HEK293 (cell line): ENCODE measurements around the gene NLGN1.

Source experiments
- CTCF ChIA-PET: fragments of 350-600 bp; formaldehyde crosslinking; extraction: SDS; loops from one replicate; lab custom pipeline; 2021; ENCODE audit warnings: antibody characterized with exemption; lab: Yijun Ruan, JAX
- POLR2A ChIA-PET: fragments of 300-600 bp; formaldehyde crosslinking; extraction: SDS; loops from one replicate; lab custom pipeline; 2020; ENCODE audit warnings: antibody characterized with exemption, inconsistent platforms; lab: Yijun Ruan, JAX
- H3K27ac ChIP-seq: fragments of 200-500 bp; sonication (Bioruptor generic); 2 replicates; pipeline ENCODE4 v1.5.1; 2014; ENCODE audit warnings: low read depth, low read length, control low read depth, inconsistent platforms; ENCODE audit errors: extremely low read depth
- H3K36me3 ChIP-seq, 2 experiments: fragments of 200-500 bp in 1 of 2; sonication (Bioruptor generic) in 1 of 2; 1 replicate in 1 of 2; 2 replicates in 1 of 2; pipeline ENCODE4 v1.5.1; 2014 to 2017; ENCODE audit warnings: inconsistent platforms in 2 of 2, low read length in 2 of 2; ENCODE audit not compliant: control insufficient read depth in 2 of 2, insufficient read depth in 1 of 2
- H3K4me1 ChIP-seq: fragments of 200-500 bp; sonication (Bioruptor generic); 2 replicates; pipeline ENCODE4 v1.5.1; 2014; ENCODE audit warnings: mild to moderate bottlenecking, low read length, inconsistent platforms; ENCODE audit not compliant: control insufficient read depth, insufficient read depth
- H3K4me3 ChIP-seq: 2 replicates; pipeline ENCODE4 v1.5.1; 2011; ENCODE audit warnings: low read depth, mild to moderate bottlenecking, control low read depth, low read length, moderate library complexity
- H3K9me3 ChIP-seq: fragments of 200-500 bp; sonication (Bioruptor generic); 2 replicates; pipeline ENCODE4 v1.5.1; 2014; ENCODE audit warnings: low read depth, low read length, inconsistent platforms; ENCODE audit not compliant: control insufficient read depth, insufficient read depth
- EGR2 ChIP-seq: fragments of 450-650 bp; formaldehyde crosslinking; IDR thresholded peaks from 2 replicates; pipeline ENCODE4 v1.5.1; 2016; ENCODE audit warnings: low read depth, missing biosample characterization, missing genetic modification characterization
- HOXD13 ChIP-seq: sonication (generic); formaldehyde crosslinking; IDR thresholded peaks from 2 replicates; pipeline ENCODE4 v1.8.0; 2022; ENCODE audit warnings: missing genetic modification reagents, borderline replicate concordance
- YY1 ChIP-seq: fragments of 450-650 bp; formaldehyde crosslinking; IDR thresholded peaks from 2 replicates; pipeline ENCODE4 v1.5.1; 2018; ENCODE audit warnings: missing biosample characterization, missing genetic modification characterization
- ZFP37 ChIP-seq: fragments of 450-650 bp; formaldehyde crosslinking; IDR thresholded peaks from 2 replicates; pipeline ENCODE4 v1.5.1; 2016; ENCODE audit warnings: missing biosample characterization, missing genetic modification characterization
- ZNF133 ChIP-seq: fragments of 450-650 bp; formaldehyde crosslinking; IDR thresholded peaks from 2 replicates; pipeline ENCODE4 v1.5.1; 2016; ENCODE audit warnings: missing biosample characterization, missing genetic modification characterization
- ZNF248 ChIP-seq: fragments of 450-650 bp; formaldehyde crosslinking; IDR thresholded peaks from 2 replicates; pipeline ENCODE4 v1.5.1; 2017; ENCODE audit warnings: missing biosample characterization, missing genetic modification characterization
- ZNF311 ChIP-seq: fragments of 450-650 bp; formaldehyde crosslinking; IDR thresholded peaks from 2 replicates; pipeline ENCODE4 v1.5.1; 2017; ENCODE audit warnings: missing biosample characterization, missing genetic modification characterization, borderline replicate concordance
- ZNF394 ChIP-seq: fragments of 450-650 bp; formaldehyde crosslinking; IDR thresholded peaks from 2 replicates; pipeline ENCODE4 v1.5.1; 2016; ENCODE audit warnings: missing biosample characterization, missing genetic modification characterization, mild to moderate bottlenecking, moderate library complexity, borderline replicate concordance
- ZNF549 ChIP-seq: fragments of 450-650 bp; IDR thresholded peaks from 2 replicates; pipeline ENCODE4 v1.5.1; 2018; ENCODE audit warnings: missing biosample characterization, missing genetic modification characterization, mild to moderate bottlenecking, inconsistent platforms, moderate library complexity
- ZNF610 ChIP-seq: fragments of 450-650 bp; formaldehyde crosslinking; IDR thresholded peaks from 2 replicates; pipeline ENCODE4 v1.5.1; 2016; ENCODE audit warnings: missing biosample characterization, missing genetic modification characterization, borderline replicate concordance
- ZNF624 ChIP-seq: fragments of 450-650 bp; formaldehyde crosslinking; IDR thresholded peaks from 2 replicates; pipeline ENCODE4 v1.5.1; 2017; ENCODE audit warnings: missing biosample characterization, missing genetic modification characterization
- ZNF664 ChIP-seq: fragments of 450-650 bp; formaldehyde crosslinking; IDR thresholded peaks from 2 replicates; pipeline ENCODE4 v1.5.1; 2016; ENCODE audit warnings: missing biosample characterization, missing genetic modification characterization
- ZNF747 ChIP-seq: fragments of 450-650 bp; formaldehyde crosslinking; IDR thresholded peaks from 2 replicates; pipeline ENCODE4 v1.5.1; 2016; ENCODE audit warnings: missing biosample characterization, missing genetic modification characterization
- ZNF776 ChIP-seq: fragments of 450-650 bp; formaldehyde crosslinking; IDR thresholded peaks from 2 replicates; pipeline ENCODE4 v1.5.0; 2017; ENCODE audit warnings: missing biosample characterization, missing genetic modification characterization, borderline replicate concordance
- ZNF791 ChIP-seq: fragments of 450-650 bp; formaldehyde crosslinking; IDR thresholded peaks from 2 replicates; pipeline ENCODE4 v1.5.1; 2016; ENCODE audit warnings: missing biosample characterization, missing genetic modification characterization
- TF ChIP-seq, protein P1 (sequence below): fragments of 450-650 bp; IDR thresholded peaks from 2 replicates; pipeline ENCODE4 v1.5.1; 2018; ENCODE audit warnings: missing biosample characterization, missing genetic modification characterization
- TF ChIP-seq, protein P2 (sequence below): fragments of 450-650 bp; formaldehyde crosslinking; IDR thresholded peaks from 2 replicates; pipeline ENCODE4 v1.5.1; 2016; ENCODE audit warnings: missing biosample characterization, missing genetic modification characterization
- TF ChIP-seq, protein P3 (sequence below): fragments of 450-650 bp; formaldehyde crosslinking; IDR thresholded peaks from 2 replicates; pipeline ENCODE4 v1.5.1; 2016; ENCODE audit warnings: missing biosample characterization, missing genetic modification characterization
- TF ChIP-seq, protein P4 (sequence below): fragments of 450-650 bp; formaldehyde crosslinking; IDR thresholded peaks from 2 replicates; pipeline ENCODE4 v1.5.0; 2017; ENCODE audit warnings: missing biosample characterization, missing genetic modification characterization, borderline replicate concordance
- TF ChIP-seq, protein P5 (sequence below): fragments of 450-650 bp; formaldehyde crosslinking; IDR thresholded peaks from 2 replicates; pipeline ENCODE4 v1.5.1; 2016; ENCODE audit warnings: missing biosample characterization, missing genetic modification characterization, borderline replicate concordance
- TF ChIP-seq, protein P6 (sequence below): IDR thresholded peaks from 2 replicates; pipeline ENCODE4 v1.6.1; 2011; ENCODE audit warnings: mild to moderate bottlenecking, low read depth, low read length, borderline replicate concordance

NLGN1 gene

DNA sequence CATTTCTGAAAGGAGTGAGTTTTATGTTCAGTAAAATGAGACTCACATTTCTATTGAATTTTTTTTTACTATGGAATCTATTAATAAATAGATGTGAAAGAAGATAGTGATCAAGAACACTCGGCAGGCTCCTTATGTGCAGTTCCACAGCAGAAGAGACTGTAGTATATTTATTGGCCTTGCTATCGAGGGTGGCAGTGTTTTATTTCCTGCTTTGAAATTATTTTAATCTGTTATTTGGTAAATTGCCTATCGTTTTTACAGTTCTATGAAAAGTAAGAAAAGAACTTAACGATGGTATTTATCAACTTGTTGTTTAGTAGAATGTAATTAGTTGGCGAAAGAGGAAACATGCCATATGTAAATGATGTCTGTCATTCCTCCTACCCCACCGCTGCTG, 238.3 kb downstream of the NLGN1 start:
- ChIA-PET POLR2A (no interaction called here), CTCF (no interaction called here)
- H3K36me3 ChIP-seq: no peaks in the 10 kb centered on the region
- no peaks in the 10 kb centered on the region for H3K4me1 ChIP-seq
- H3K9me3 ChIP-seq: no peaks in the 10 kb centered on the region
- H3K27ac ChIP-seq: no peak overlapping the region
- TF ChIP-seq ZFP37 (tag by site-specific recombination) (no peak), ZNF624 (tag by site-specific recombination) (no peak), HOXD13 (CRISPR knock-in tag) (no peak), ZNF747 (tag by site-specific recombination) (no peak), ZNF664 (tag by site-specific recombination) (no peak), ZNF610 (no peak)
- TF ChIP-seq, protein P1, sequence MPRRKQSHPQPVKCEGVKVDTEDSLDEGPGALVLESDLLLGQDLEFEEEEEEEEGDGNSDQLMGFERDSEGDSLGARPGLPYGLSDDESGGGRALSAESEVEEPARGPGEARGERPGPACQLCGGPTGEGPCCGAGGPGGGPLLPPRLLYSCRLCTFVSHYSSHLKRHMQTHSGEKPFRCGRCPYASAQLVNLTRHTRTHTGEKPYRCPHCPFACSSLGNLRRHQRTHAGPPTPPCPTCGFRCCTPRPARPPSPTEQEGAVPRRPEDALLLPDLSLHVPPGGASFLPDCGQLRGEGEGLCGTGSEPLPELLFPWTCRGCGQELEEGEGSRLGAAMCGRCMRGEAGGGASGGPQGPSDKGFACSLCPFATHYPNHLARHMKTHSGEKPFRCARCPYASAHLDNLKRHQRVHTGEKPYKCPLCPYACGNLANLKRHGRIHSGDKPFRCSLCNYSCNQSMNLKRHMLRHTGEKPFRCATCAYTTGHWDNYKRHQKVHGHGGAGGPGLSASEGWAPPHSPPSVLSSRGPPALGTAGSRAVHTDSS: no peak
- TF ChIP-seq, protein P2, sequence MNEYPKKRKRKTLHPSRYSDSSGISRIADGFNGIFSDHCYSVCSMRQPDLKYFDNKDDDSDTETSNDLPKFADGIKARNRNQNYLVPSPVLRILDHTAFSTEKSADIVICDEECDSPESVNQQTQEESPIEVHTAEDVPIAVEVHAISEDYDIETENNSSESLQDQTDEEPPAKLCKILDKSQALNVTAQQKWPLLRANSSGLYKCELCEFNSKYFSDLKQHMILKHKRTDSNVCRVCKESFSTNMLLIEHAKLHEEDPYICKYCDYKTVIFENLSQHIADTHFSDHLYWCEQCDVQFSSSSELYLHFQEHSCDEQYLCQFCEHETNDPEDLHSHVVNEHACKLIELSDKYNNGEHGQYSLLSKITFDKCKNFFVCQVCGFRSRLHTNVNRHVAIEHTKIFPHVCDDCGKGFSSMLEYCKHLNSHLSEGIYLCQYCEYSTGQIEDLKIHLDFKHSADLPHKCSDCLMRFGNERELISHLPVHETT (tag by site-specific recombination): no peak
- TF ChIP-seq, protein P3, sequence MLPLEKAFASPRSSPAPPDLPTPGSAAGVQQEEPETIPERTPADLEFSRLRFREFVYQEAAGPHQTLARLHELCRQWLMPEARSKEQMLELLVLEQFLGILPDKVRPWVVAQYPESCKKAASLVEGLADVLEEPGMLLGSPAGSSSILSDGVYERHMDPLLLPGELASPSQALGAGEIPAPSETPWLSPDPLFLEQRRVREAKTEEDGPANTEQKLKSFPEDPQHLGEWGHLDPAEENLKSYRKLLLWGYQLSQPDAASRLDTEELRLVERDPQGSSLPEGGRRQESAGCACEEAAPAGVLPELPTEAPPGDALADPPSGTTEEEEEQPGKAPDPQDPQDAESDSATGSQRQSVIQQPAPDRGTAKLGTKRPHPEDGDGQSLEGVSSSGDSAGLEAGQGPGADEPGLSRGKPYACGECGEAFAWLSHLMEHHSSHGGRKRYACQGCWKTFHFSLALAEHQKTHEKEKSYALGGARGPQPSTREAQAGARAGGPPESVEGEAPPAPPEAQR: no peak
- TF ChIP-seq, protein P4, sequence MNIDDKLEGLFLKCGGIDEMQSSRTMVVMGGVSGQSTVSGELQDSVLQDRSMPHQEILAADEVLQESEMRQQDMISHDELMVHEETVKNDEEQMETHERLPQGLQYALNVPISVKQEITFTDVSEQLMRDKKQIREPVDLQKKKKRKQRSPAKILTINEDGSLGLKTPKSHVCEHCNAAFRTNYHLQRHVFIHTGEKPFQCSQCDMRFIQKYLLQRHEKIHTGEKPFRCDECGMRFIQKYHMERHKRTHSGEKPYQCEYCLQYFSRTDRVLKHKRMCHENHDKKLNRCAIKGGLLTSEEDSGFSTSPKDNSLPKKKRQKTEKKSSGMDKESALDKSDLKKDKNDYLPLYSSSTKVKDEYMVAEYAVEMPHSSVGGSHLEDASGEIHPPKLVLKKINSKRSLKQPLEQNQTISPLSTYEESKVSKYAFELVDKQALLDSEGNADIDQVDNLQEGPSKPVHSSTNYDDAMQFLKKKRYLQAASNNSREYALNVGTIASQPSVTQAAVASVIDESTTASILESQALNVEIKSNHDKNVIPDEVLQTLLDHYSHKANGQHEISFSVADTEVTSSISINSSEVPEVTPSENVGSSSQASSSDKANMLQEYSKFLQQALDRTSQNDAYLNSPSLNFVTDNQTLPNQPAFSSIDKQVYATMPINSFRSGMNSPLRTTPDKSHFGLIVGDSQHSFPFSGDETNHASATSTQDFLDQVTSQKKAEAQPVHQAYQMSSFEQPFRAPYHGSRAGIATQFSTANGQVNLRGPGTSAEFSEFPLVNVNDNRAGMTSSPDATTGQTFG (tag by site-specific recombination): no peak
- TF ChIP-seq, protein P5, sequence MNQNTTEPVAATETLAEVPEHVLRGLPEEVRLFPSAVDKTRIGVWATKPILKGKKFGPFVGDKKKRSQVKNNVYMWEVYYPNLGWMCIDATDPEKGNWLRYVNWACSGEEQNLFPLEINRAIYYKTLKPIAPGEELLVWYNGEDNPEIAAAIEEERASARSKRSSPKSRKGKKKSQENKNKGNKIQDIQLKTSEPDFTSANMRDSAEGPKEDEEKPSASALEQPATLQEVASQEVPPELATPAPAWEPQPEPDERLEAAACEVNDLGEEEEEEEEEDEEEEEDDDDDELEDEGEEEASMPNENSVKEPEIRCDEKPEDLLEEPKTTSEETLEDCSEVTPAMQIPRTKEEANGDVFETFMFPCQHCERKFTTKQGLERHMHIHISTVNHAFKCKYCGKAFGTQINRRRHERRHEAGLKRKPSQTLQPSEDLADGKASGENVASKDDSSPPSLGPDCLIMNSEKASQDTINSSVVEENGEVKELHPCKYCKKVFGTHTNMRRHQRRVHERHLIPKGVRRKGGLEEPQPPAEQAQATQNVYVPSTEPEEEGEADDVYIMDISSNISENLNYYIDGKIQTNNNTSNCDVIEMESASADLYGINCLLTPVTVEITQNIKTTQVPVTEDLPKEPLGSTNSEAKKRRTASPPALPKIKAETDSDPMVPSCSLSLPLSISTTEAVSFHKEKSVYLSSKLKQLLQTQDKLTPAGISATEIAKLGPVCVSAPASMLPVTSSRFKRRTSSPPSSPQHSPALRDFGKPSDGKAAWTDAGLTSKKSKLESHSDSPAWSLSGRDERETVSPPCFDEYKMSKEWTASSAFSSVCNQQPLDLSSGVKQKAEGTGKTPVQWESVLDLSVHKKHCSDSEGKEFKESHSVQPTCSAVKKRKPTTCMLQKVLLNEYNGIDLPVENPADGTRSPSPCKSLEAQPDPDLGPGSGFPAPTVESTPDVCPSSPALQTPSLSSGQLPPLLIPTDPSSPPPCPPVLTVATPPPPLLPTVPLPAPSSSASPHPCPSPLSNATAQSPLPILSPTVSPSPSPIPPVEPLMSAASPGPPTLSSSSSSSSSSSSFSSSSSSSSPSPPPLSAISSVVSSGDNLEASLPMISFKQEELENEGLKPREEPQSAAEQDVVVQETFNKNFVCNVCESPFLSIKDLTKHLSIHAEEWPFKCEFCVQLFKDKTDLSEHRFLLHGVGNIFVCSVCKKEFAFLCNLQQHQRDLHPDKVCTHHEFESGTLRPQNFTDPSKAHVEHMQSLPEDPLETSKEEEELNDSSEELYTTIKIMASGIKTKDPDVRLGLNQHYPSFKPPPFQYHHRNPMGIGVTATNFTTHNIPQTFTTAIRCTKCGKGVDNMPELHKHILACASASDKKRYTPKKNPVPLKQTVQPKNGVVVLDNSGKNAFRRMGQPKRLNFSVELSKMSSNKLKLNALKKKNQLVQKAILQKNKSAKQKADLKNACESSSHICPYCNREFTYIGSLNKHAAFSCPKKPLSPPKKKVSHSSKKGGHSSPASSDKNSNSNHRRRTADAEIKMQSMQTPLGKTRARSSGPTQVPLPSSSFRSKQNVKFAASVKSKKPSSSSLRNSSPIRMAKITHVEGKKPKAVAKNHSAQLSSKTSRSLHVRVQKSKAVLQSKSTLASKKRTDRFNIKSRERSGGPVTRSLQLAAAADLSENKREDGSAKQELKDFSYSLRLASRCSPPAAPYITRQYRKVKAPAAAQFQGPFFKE (tag by site-specific recombination): no peak
- no peak overlapping the region for H3K4me3 ChIP-seq

DNA sequence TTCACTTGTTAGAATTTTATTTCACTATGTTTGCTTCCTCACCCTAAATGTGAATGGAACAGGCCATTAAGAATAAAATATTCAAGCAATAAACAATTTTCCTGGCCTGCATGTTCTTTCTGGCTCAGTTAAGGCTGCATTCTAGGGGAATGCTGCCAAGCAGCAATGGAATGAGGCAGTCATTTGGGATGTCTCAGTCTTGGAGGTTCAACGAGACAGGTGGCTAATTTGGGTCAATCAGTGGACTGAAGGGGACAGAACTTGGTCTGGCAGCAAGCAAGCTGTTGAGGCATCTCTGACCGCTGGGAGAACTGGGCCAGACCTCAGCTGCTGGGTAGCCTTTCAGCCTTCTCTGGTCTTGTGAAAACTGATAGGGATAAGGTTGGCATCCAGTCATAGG, 241.6 kb downstream of the NLGN1 start:
- no peaks in the 10 kb centered on the region for H3K36me3 ChIP-seq
- no peak overlapping the region for H3K4me3 ChIP-seq
- no peak overlapping the region for H3K27ac ChIP-seq
- CTCF ChIA-PET: no interaction called here
- POLR2A ChIA-PET: no interaction called here
- H3K4me1 ChIP-seq: no peaks in the 10 kb centered on the region
- H3K9me3 ChIP-seq: no peaks in the 10 kb centered on the region
- no peak for TF ChIP-seq ZNF624 (tag by site-specific recombination)
- TF ChIP-seq ZNF133 (tag by site-specific recombination): no peak
- TF ChIP-seq ZNF791: no peak
- TF ChIP-seq ZNF549 (tag by site-specific recombination): no peak
- TF ChIP-seq ZNF394 (tag by site-specific recombination): no peak
- TF ChIP-seq YY1 (tag by site-specific recombination): no peak
- TF ChIP-seq ZNF311 (tag by site-specific recombination): no peak
- no peak for TF ChIP-seq EGR2 (tag by site-specific recombination)
- no peak for TF ChIP-seq ZNF776 (tag by site-specific recombination)
- TF ChIP-seq, protein P6, sequence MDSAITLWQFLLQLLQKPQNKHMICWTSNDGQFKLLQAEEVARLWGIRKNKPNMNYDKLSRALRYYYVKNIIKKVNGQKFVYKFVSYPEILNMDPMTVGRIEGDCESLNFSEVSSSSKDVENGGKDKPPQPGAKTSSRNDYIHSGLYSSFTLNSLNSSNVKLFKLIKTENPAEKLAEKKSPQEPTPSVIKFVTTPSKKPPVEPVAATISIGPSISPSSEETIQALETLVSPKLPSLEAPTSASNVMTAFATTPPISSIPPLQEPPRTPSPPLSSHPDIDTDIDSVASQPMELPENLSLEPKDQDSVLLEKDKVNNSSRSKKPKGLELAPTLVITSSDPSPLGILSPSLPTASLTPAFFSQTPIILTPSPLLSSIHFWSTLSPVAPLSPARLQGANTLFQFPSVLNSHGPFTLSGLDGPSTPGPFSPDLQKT: no peak
- no peak for TF ChIP-seq ZNF248 (tag by site-specific recombination)
